ENCODE measurements around the gene DCTN4. TPM values are rescaled to one million over a fixed set of nuclear protein-coding genes. Genes with fewer than 3 reads are reported as not detected.
A peak's percentile ranks its signal among the peaks of the same experiment; 100 is the strongest.
"Not testable (repeated sequence)": the region's sequence is repeated elsewhere in the genome, so short reads cannot be mapped to it uniquely, and the experiment has no call there.

DCTN4 gene
- total and polyA plus RNA-seq, 2 of the 4 experiments (the other 2 are of a cell fraction), result 28.1 to 50.2 TPM

DNA sequence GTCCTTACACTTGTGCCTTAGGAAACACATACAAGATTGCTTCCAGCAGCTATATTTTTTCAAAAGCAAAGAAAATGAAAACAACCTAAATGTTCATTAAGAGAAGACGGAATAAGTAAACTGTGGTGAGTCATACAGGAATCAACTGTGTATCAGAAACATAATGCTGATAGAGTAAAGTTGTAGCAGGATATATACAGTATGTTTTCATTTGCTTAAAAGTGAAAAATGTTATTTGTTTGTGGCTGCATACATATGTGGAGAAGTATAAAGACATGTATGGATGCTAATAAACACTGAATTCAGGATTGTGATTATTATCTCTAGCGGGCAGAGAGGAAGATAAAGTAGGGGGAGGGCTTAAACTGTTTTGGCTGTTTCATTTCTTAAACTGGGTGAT lies 8.3 kb downstream of the DCTN4 start:
- H3K18ac ChIP-seq (ENCODE audit: low read depth, low read length), result no peak overlapping the region
- H3K4me3 ChIP-seq (ENCODE audit: insufficient read depth, low read depth, low read length), result no peak overlapping the region
- peaks cover 16 to 27% of the 10 kb centered on the region in 2 experiments for H3K79me1 ChIP-seq (ENCODE audit: low read depth in 1 of 2, low read length in 2 of 2)
- H3K27ac ChIP-seq (ENCODE audit: insufficient read depth, low read length), result no peak overlapping the region
- H2AFZ ChIP-seq (replicated peaks; ENCODE audit: low read length, poor library complexity), result no peak overlapping the region
- H3K4me2 ChIP-seq (ENCODE audit: low read depth, low read length), result peak overlapping the region; percentile 66
- ChIA-PET CTCF (interaction anchor here (1.0 kb wide), 1 partner anchor 28 kb away, joined by 3 read pairs; the partner anchor contains the start of gene SMIM3), POLR2A (ENCODE audit: unreplicated experiment) (interaction anchor here (0.6 to 1.1 kb wide), 2 partner anchors 8 to 177 kb away, joined by 5 to 15 read pairs; partner anchors contain the start of gene DCTN4)
- no CpG with 5 or more reads among the region's 2 CpGs for WGBS, 2 experiments (ENCODE audit: extremely low coverage in 2 of 2, insufficient read length in 1 of 2)
- H3K4ac ChIP-seq (ENCODE audit: low read depth, low read length), result no peak overlapping the region
- ATAC-seq (ENCODE audit: low read depth), result peak; percentile 77
- H2AK5ac ChIP-seq (ENCODE audit: low read depth, low read length), result no peak overlapping the region
- no peak overlapping the region for H3K23ac ChIP-seq (ENCODE audit: low read depth, low read length)
- H2AK9ac ChIP-seq (replicated peaks; ENCODE audit: low read depth, low read length, poor library complexity), result no peak overlapping the region
- H3K9me3 ChIP-seq (ENCODE audit: control insufficient read depth, insufficient read depth, low read length), result no peaks in the 10 kb centered on the region
- dilution Hi-C loops (cut with HindIII; ENCODE audit: low sequenced_read_pairs, unreplicated experiment), result no loop called here
- H2BK5ac ChIP-seq (ENCODE audit: low read depth, low read length, poor library complexity, severe bottlenecking), result peak overlapping the region; percentile 70
- TF ChIP-seq POLR2A (IDR thresholded peaks at IDR 0.05; ENCODE audit: low read depth, low read length), result no peak
- peak; percentile 48; the same call in 1 of the 2 replicates for TF ChIP-seq FOS (IDR thresholded peaks at IDR 0.05; ENCODE audit: low read depth, low read length)
- H3K36me3 ChIP-seq (ENCODE audit: control insufficient read depth, insufficient read depth, low read length), result peaks cover 16% of the 10 kb centered on the region
- no peak overlapping the region for H2BK120ac ChIP-seq (ENCODE audit: low read depth, low read length)
- H2BK15ac ChIP-seq (ENCODE audit: low read depth, low read length), result no peak overlapping the region
- peaks cover 13% of the 10 kb centered on the region; the same call in 1 of the 2 replicates for H4K20me1 ChIP-seq (ENCODE audit: insufficient read depth, low read length)
- 0 out of 2 replicates have a peak, but pooled peaks cover 3% of the 10 kb centered on the region for H3K9me1 ChIP-seq (ENCODE audit: insufficient read depth, low read length)
- no peaks in the 10 kb centered on the region for H3K27me3 ChIP-seq (ENCODE audit: control insufficient read depth, insufficient read depth, low read length)
- H3K9ac ChIP-seq (ENCODE audit: low read depth, low read length), result no peak overlapping the region
- H3K4me1 ChIP-seq (ENCODE audit: control insufficient read depth, insufficient read depth, low read length), result no peaks in the 10 kb centered on the region; the same call in 1 of the 2 replicates
- H3K14ac ChIP-seq (replicated peaks; ENCODE audit: low read depth, low read length), result no peak overlapping the region
- H3K56ac ChIP-seq (ENCODE audit: extremely low read depth, insufficient read depth, low read length), result no peak overlapping the region
- H2BK20ac ChIP-seq (ENCODE audit: low read depth, low read length), result no peak overlapping the region
- H4K5ac ChIP-seq (ENCODE audit: low read depth, low read length), result no peak overlapping the region
- no peak overlapping the region for H4K91ac ChIP-seq (ENCODE audit: insufficient read depth, low read depth, low read length)
- intact Hi-C loops (cut with micrococcal nuclease), result no loop called here
- no TSS peak for BruUV-seq (replicated peaks)
- in situ Hi-C loops (cut with MboI; ENCODE audit: low sequenced_read_pairs), result no loop called here
- DNase-seq, result peak; percentile 17
- H4K8ac ChIP-seq (ENCODE audit: low read depth in 2 of 2, low read length in 2 of 2), result no peak overlapping the region

DNA sequence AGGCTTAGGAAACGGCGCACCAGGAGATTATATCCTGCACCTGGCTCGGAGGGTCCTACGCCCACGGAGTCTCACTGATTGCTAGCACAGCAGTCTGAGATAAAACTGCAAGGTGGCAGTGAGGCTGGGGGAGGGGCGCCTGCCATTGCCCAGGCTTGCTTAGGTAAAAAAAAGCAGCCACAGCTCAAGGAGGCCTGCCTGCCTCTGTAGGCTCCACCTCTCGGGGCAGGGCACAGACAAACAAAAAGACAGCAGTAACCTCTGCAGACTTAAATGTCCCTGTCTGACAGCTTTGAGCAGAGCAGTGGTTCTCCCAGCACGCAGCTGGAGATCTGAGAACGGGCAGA lies 15.7 kb downstream of the DCTN4 start:
- no CpG with 5 or more reads among the region's 9 CpGs for WGBS, 2 experiments (ENCODE audit: extremely low coverage in 2 of 2, insufficient read length in 1 of 2)
- in situ Hi-C loops (cut with MboI; ENCODE audit: low sequenced_read_pairs), result not testable (repeated sequence)

More for the DNA sequence above, 15.7 kb downstream of the DCTN4 start:
- H3K9ac ChIP-seq (ENCODE audit: low read depth, low read length); POLR2A ChIA-PET (ENCODE audit: unreplicated experiment); H2AFZ ChIP-seq (replicated peaks; ENCODE audit: low read length, poor library complexity); H3K27me3 ChIP-seq (ENCODE audit: control insufficient read depth, insufficient read depth, low read length); H3K4me3 ChIP-seq (ENCODE audit: insufficient read depth, low read depth, low read length); H3K9me3 ChIP-seq (ENCODE audit: control insufficient read depth, insufficient read depth, low read length); H2BK120ac ChIP-seq (ENCODE audit: low read depth, low read length); H2AK5ac ChIP-seq (ENCODE audit: low read depth, low read length); DNase-seq; intact Hi-C loops (cut with micrococcal nuclease); H3K4ac ChIP-seq (ENCODE audit: low read depth, low read length); H3K14ac ChIP-seq (replicated peaks; ENCODE audit: low read depth, low read length); H3K36me3 ChIP-seq (ENCODE audit: control insufficient read depth, insufficient read depth, low read length); H4K8ac ChIP-seq (ENCODE audit: low read depth in 2 of 2, low read length in 2 of 2); BruUV-seq (replicated peaks); ATAC-seq (ENCODE audit: low read depth); dilution Hi-C loops (cut with HindIII; ENCODE audit: low sequenced_read_pairs, unreplicated experiment); H3K4me2 ChIP-seq (ENCODE audit: low read depth, low read length); H4K20me1 ChIP-seq (ENCODE audit: insufficient read depth, low read length); H3K23ac ChIP-seq (ENCODE audit: low read depth, low read length); H4K5ac ChIP-seq (ENCODE audit: low read depth, low read length); H3K27ac ChIP-seq (ENCODE audit: insufficient read depth, low read length); H2AK9ac ChIP-seq (replicated peaks; ENCODE audit: low read depth, low read length, poor library complexity); H3K4me1 ChIP-seq (ENCODE audit: control insufficient read depth, insufficient read depth, low read length); H3K9me1 ChIP-seq (ENCODE audit: insufficient read depth, low read length); H2BK5ac ChIP-seq (ENCODE audit: low read depth, low read length, poor library complexity, severe bottlenecking); H2BK15ac ChIP-seq (ENCODE audit: low read depth, low read length); H3K56ac ChIP-seq (ENCODE audit: extremely low read depth, insufficient read depth, low read length); H3K18ac ChIP-seq (ENCODE audit: low read depth, low read length); H2BK20ac ChIP-seq (ENCODE audit: low read depth, low read length); CTCF ChIA-PET; H4K91ac ChIP-seq (ENCODE audit: insufficient read depth, low read depth, low read length): not testable (repeated sequence)
- peaks cover 0 to 12% of the 10 kb centered on the region in 2 experiments; a peak in 2 of 4 replicates for H3K79me1 ChIP-seq (ENCODE audit: low read depth in 1 of 2, low read length in 2 of 2)

Measured in IMR-90 (cell line).